K562 (cell line): ENCODE data around the gene CFP. TPM values are rescaled to one million over a fixed set of nuclear protein-coding genes. Genes with fewer than 3 reads are reported as not detected.

Experiments
- ATAC-seq: fragments of 200-7000 bp; cut with Tn5 transposase; 3 replicates; pipeline ENCODE4 v1.9.1; 2020; ENCODE audit warnings: moderate library complexity
- BruUV-seq: library from RNA; stranded (reverse); fragments of 400-500 nt; replicated peaks from 2 replicates; lab custom pipeline; 2021; lab: Mats Ljungman, UMichigan
- CTCF ChIA-PET: fragments of 300-600 bp; formaldehyde crosslinking; extraction: SDS; loops from one replicate; lab custom pipeline; 2021; ENCODE audit warnings: low intra/inter-chr PET ratio; lab: Yijun Ruan, JAX
- POLR2A ChIA-PET: fragments of 300-600, 350-650 bp; sonication (Branson Sonifier 250); formaldehyde crosslinking; extraction: SDS; loops from one replicate; lab custom pipeline; 2021; ENCODE audit warnings: antibody characterized with exemption, inconsistent platforms; lab: Yijun Ruan, JAX
- DNase-seq, 4 experiments: peaks; one replicate each; pipeline versions ENCODE4 v3.0.0 to v3.0.0-alpha.2; 2011 to 2018; ENCODE audit warnings: low spot score in 3 of 4, mixed read lengths in 3 of 4; ENCODE audit errors: extremely low read depth in 1 of 4
- FAIRE-seq: peaks from 2 replicates; lab custom pipeline; 2011; peaks lifted over from hg19 to GRCh38; lab: Jason Lieb, UNC
- H2AFZ ChIP-seq: 2 replicates; pipeline ENCODE4 v1.6.0; 2011; ENCODE audit warnings: low read depth, low read length, control low read depth, inconsistent platforms
- H3K27ac ChIP-seq: fragments of 200-600 bp; 3 replicates; pipeline ENCODE4 v1.8.0; 2011; ENCODE audit warnings: low read depth, mild to moderate bottlenecking, control low read depth, inconsistent platforms, low read length, moderate library complexity, mixed read lengths; ENCODE audit errors: extremely low read depth
- H3K27me3 ChIP-seq, 2 experiments: fragments of 300-600 bp in 1 of 2; 2 replicates in 1 of 2; 3 replicates in 1 of 2; pipeline versions ENCODE4 v1.6.0 to v1.8.0; 2011; ENCODE audit warnings: inconsistent platforms in 2 of 2, low read length in 2 of 2, mild to moderate bottlenecking in 1 of 2, mixed read lengths in 1 of 2, moderate library complexity in 1 of 2; ENCODE audit not compliant: control insufficient read depth in 2 of 2, insufficient read depth in 2 of 2
- H3K36me3 ChIP-seq: fragments of 300-600 bp; 3 replicates; pipeline ENCODE4 v1.8.0; 2011; ENCODE audit warnings: mild to moderate bottlenecking, low read length, inconsistent platforms; ENCODE audit not compliant: control insufficient read depth, insufficient read depth
- H3K4me1 ChIP-seq, 2 experiments: fragments of 200-600 bp in 1 of 2; replicated peaks in 1 of 2; 2 replicates in 1 of 2; 3 replicates in 1 of 2; pipeline versions ENCODE4 v1.5.1 to v1.8.0; 2011; ENCODE audit warnings: inconsistent platforms in 2 of 2, low read length in 2 of 2, mild to moderate bottlenecking in 1 of 2, mixed read lengths in 1 of 2, moderate library complexity in 1 of 2; ENCODE audit not compliant: control insufficient read depth in 2 of 2, insufficient read depth in 2 of 2
- H3K4me2 ChIP-seq: 2 replicates; pipeline ENCODE4 v1.6.1; 2011; ENCODE audit warnings: low read length, control low read depth, inconsistent platforms, mixed read lengths; ENCODE audit not compliant: insufficient read depth
- H3K4me3 ChIP-seq: fragments of 200-600 bp; sonication (generic), shearing (Covaris generic); 2 replicates; pipeline ENCODE4 v1.5.1; 2016; ENCODE audit warnings: control low read depth, inconsistent platforms
- H3K79me2 ChIP-seq: fragments of 200-600 bp; 3 replicates; pipeline ENCODE4 v1.8.0; 2011; ENCODE audit warnings: low read length, inconsistent platforms; ENCODE audit not compliant: control insufficient read depth, insufficient read depth
- H3K9ac ChIP-seq, 2 experiments: 2 replicates each; pipeline versions ENCODE4 v1.6.0 to v1.6.1; 2011; ENCODE audit warnings: low read depth in 2 of 2, low read length in 2 of 2, control low read depth in 1 of 2, inconsistent platforms in 1 of 2, mild to moderate bottlenecking in 1 of 2, mixed read lengths in 1 of 2; ENCODE audit not compliant: insufficient read depth in 1 of 2
- H3K9me1 ChIP-seq: one replicate; pipeline ENCODE4 v1.6.0; 2011; ENCODE audit warnings: inconsistent platforms, mild to moderate bottlenecking, low read length, moderate library complexity; ENCODE audit not compliant: control insufficient read depth, insufficient read depth
- H3K9me3 ChIP-seq: replicated peaks from 2 replicates; pipeline ENCODE4 v1.5.1; 2011; ENCODE audit warnings: low read depth, low read length, inconsistent platforms; ENCODE audit not compliant: control insufficient read depth, insufficient read depth
- H4K20me1 ChIP-seq: replicated peaks from 2 replicates; pipeline ENCODE4 v1.6.1; 2011; ENCODE audit warnings: low read length, inconsistent platforms, mixed read lengths; ENCODE audit not compliant: control insufficient read depth, insufficient read depth
- AFF1 ChIP-seq, 2 experiments: fragments of 450-650 bp; IDR thresholded peaks; 2 replicates each; pipeline ENCODE4 v1.6.1; 2018; ENCODE audit warnings: mild to moderate bottlenecking in 2 of 2, low read depth in 1 of 2; ENCODE audit not compliant: partially characterized antibody in 2 of 2
- ARHGAP35 ChIP-seq: fragments of 450-650 bp; IDR thresholded peaks from 2 replicates; pipeline ENCODE4 v1.6.1; 2018; ENCODE audit not compliant: partially characterized antibody
- MCM3 ChIP-seq: fragments of 450-650 bp; IDR thresholded peaks from 2 replicates; pipeline ENCODE4 v1.6.1; 2016
- MTF1 ChIP-seq: fragments of 250-450 bp; sonication (Bioruptor Pico); IDR thresholded peaks from 2 replicates; pipeline ENCODE4 v1.9.0; 2021; ENCODE audit warnings: moderate library complexity, mild to moderate bottlenecking, inconsistent platforms, borderline replicate concordance
- NFIC ChIP-seq: fragments of 450-650 bp; IDR thresholded peaks from 2 replicates; pipeline ENCODE4 v1.6.1; 2017; ENCODE audit warnings: mild to moderate bottlenecking, inconsistent platforms
- PBX2 ChIP-seq, 2 experiments: IDR thresholded peaks in 1 of 2; conservative IDR thresholded peaks in 1 of 2; 2 replicates each; pipeline ENCODE4 v1.6.1; 2016; ENCODE audit warnings: low read depth in 2 of 2, mild to moderate bottlenecking in 1 of 2, missing compliant biosample characterization in 1 of 2, missing genetic modification characterization in 1 of 2, moderate library complexity in 1 of 2
- RBFOX2 ChIP-seq: fragments of 200-400 bp; formaldehyde crosslinking; IDR thresholded peaks from 2 replicates; pipeline ENCODE4 v1.6.1; 2017; ENCODE audit warnings: low read depth, mild to moderate bottlenecking, low read length, moderate library complexity
- U2AF1 ChIP-seq: fragments of 200-400 bp; formaldehyde crosslinking; optimal IDR thresholded peaks from 2 replicates; pipeline ENCODE3; 2017; ENCODE audit warnings: mild to moderate bottlenecking, low read depth, low read length, moderate library complexity
- ZNF175 ChIP-seq: fragments of 200-800 bp; sonication (Bioruptor generic); IDR thresholded peaks from 2 replicates; pipeline ENCODE4 v1.6.1; 2016; ENCODE audit warnings: low read depth, mild to moderate bottlenecking, missing genetic modification characterization, missing compliant biosample characterization
- WGBS: fragments of 100-300 bp; shearing (Covaris generic); methylation state at CpG from one replicate; pipeline ENCODE4 v1.1.6; 2016; ENCODE audit warnings: low coverage, mixed read lengths; ENCODE audit not compliant: insufficient coverage; ENCODE audit errors: missing lambda C conversion rate; 5-methylcytosine and 5-hydroxymethylcytosine counted together
- in situ Hi-C: fragments of 300-500 bp; cut with MboI; formaldehyde crosslinking; loops from 4 replicates; pipeline ENCODE4 v1.15.0; 2018; ENCODE audit warnings: inconsistent platforms, mixed read lengths
- intact Hi-C: fragments of 100-400 bp; cut with micrococcal nuclease; formaldehyde crosslinking; loops from 2 replicates; pipeline ENCODE4 v1.14.2; 2022
- polyA plus RNA-seq, 8 experiments: library from polyadenylated mRNA; depleted of rRNA in 4 of 8; stranded (reverse) in 5 of 8; unstranded in 3 of 8; fragments of >200 nt; fragmentation: Nextera tagmentation in 2 of 8; fragmentation: Illumina TruSeq in 1 of 8; extraction: Ambion mirVana in 2 of 8; extraction: Trizol in 1 of 8; gene quantifications; 2 replicates each; pipeline versions ENCODE4 v1.2.1 to v1.2.3, GENCODE V29; 2011 to 2014; ENCODE audit warnings: inconsistent platforms in 1 of 8, missing spikeins in 1 of 8
- total RNA-seq, 7 experiments: library from RNA; depleted of rRNA in 6 of 7; stranded (reverse); fragments of >200 nt in 6 of 7; fragmentation: Illumina TruSeq in 2 of 7; extraction: Trizol in 2 of 7; gene quantifications; 2 replicates each; pipeline versions ENCODE4 v1.2.1 to v1.2.3, GENCODE V29; 2011 to 2021; ENCODE audit warnings: low replicate concordance in 1 of 7
- TF ChIP-seq, protein P1 (sequence below): sonication (generic); formaldehyde crosslinking; IDR thresholded peaks from 2 replicates; pipeline ENCODE4 v1.8.0; 2022; ENCODE audit warnings: mild to moderate bottlenecking, missing genetic modification reagents
- TF ChIP-seq, protein P2 (sequence below): fragments of 450-650 bp; IDR thresholded peaks from 2 replicates; pipeline ENCODE4 v1.6.1; 2016; ENCODE audit warnings: borderline replicate concordance

The CFP gene
- total and polyA plus RNA-seq, 9 of the 15 experiments (the other 6 are each of a cell fraction or from before 2014, with no cell fraction given), result 0.18 to 2.0 (median 0.55) TPM

- Histone ChIP-seq H3K36me3 (peaks cover 36% of the 10 kb centered on the region; the same call in 2 of the 3 replicates), H2AFZ (no peak overlapping the region), H3K79me2 (peaks cover 29% of the 10 kb centered on the region), H3K9me1 (no peaks in the 10 kb centered on the region), H3K4me2 (peak overlapping the region; percentile 11; the same call in 1 of the 2 replicates), H3K4me3 (no peak overlapping the region), H3K9ac (no peak overlapping the region), H4K20me1 (no peaks in the 10 kb centered on the region), H3K27me3 (no peaks in the 10 kb centered on the region), H3K27ac (no peak overlapping the region), H3K9me3 (no peaks in the 10 kb centered on the region), H3K4me1 (peaks cover 13 to 22% of the 10 kb centered on the region in 2 experiments; a peak in 4 of 5 replicates)
- TF ChIP-seq, protein P1, sequence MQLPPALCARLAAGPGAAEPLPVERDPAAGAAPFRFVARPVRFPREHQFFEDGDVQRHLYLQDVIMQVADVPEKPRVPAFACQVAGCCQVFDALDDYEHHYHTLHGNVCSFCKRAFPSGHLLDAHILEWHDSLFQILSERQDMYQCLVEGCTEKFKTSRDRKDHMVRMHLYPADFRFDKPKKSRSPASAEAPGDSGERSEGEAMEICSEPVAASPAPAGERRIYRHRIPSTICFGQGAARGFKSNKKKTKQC (CRISPR knock-in tag), result no peak
- TF ChIP-seq RBFOX2 (peak; percentile 41; the same call in 1 of the 2 replicates), AFF1 (IDR thresholded peaks at IDR 0.05; ENCODE audit: low read depth in 1 of 2, partially characterized antibody in 2 of 2) (peak in 1 of 2 experiments; percentile 27), ARHGAP35 (no peak), MTF1 (CRISPR knock-in tag) (no peak), NFIC (no peak), ZNF175 (CRISPR knock-in tag) (no peak), MCM3 (no peak), PBX2 (CRISPR knock-in tag; IDR thresholded peaks at IDR 0.05; ENCODE audit: low read depth) (no peak), PBX2 (tag; conservative IDR thresholded peaks at IDR 0.05; ENCODE audit: low read depth) (no peak), U2AF1 (no peak)
- TF ChIP-seq, protein P2, sequence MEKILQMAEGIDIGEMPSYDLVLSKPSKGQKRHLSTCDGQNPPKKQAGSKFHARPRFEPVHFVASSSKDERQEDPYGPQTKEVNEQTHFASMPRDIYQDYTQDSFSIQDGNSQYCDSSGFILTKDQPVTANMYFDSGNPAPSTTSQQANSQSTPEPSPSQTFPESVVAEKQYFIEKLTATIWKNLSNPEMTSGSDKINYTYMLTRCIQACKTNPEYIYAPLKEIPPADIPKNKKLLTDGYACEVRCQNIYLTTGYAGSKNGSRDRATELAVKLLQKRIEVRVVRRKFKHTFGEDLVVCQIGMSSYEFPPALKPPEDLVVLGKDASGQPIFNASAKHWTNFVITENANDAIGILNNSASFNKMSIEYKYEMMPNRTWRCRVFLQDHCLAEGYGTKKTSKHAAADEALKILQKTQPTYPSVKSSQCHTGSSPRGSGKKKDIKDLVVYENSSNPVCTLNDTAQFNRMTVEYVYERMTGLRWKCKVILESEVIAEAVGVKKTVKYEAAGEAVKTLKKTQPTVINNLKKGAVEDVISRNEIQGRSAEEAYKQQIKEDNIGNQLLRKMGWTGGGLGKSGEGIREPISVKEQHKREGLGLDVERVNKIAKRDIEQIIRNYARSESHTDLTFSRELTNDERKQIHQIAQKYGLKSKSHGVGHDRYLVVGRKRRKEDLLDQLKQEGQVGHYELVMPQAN, result no peak
- FAIRE-seq, result no peak
- CTCF ChIA-PET, result no interaction called here
- ATAC-seq, result no peak
- no TSS peak for BruUV-seq
- in situ Hi-C loops (no loop called here), intact Hi-C loops (no loop called here)
- POLR2A ChIA-PET, result interaction anchor here (0.8 to 1.0 kb wide), 2 partner anchors 10 to 11 kb away, joined by 3 to 4 read pairs; no protein-coding TSS in a partner anchor
- no peak for DNase-seq
- WGBS, result 74% methylated on average over 9 of the region's 11 CpGs
Measured at GRCh38 chrX:47586043-47586787, 43.5 kb downstream of the CFP start.
